Endodermal cell (in vitro differentiated cells): ENCODE results near the gene CEP76. TPM values are rescaled to one million over a fixed set of nuclear protein-coding genes. Genes with fewer than 3 reads are reported as not detected.

Source experiments
- DNase-seq: peaks from one replicate; pipeline ENCODE4 v3.0.0-alpha.2; 2017
- H3K27ac ChIP-seq: 2 replicates; pipeline ENCODE4 v1.5.1; 2013; ENCODE audit warnings: mild to moderate bottlenecking, low read depth, low read length, moderate library complexity
- H3K27me3 ChIP-seq: 2 replicates; pipeline ENCODE4 v1.6.1; 2013; ENCODE audit warnings: mild to moderate bottlenecking, low read length, moderate library complexity; ENCODE audit not compliant: insufficient read depth, control insufficient read depth, poor library complexity, severe bottlenecking
- H3K36me3 ChIP-seq: 2 replicates; pipeline ENCODE4 v1.7.0; 2013; ENCODE audit warnings: mild to moderate bottlenecking, low read length, moderate library complexity; ENCODE audit not compliant: control insufficient read depth, insufficient read depth
- H3K4me1 ChIP-seq: one replicate; pipeline ENCODE4 v1.7.0; 2013; ENCODE audit warnings: low read length; ENCODE audit not compliant: control insufficient read depth, insufficient read depth
- H3K4me3 ChIP-seq: 2 replicates; pipeline ENCODE4 v1.5.1; 2013; ENCODE audit warnings: mild to moderate bottlenecking, low read length, moderate library complexity
- H3K9ac ChIP-seq: 2 replicates; pipeline ENCODE4 v1.6.1; 2013; ENCODE audit warnings: mild to moderate bottlenecking, low read length, moderate library complexity; ENCODE audit not compliant: poor library complexity, severe bottlenecking; ENCODE audit errors: extremely low read depth
- H3K9me3 ChIP-seq: 2 replicates; pipeline ENCODE4 v1.6.1; 2013; ENCODE audit warnings: mild to moderate bottlenecking, low read length, moderate library complexity; ENCODE audit not compliant: control insufficient read depth
- H3K27ac Mint-ChIP-seq: 2 replicates; pipeline ENCODE4 v1.8.0; 2020; ENCODE audit warnings: mixed read lengths
- H3K27me3 Mint-ChIP-seq: 2 replicates; pipeline ENCODE4 v1.8.0; 2021; ENCODE audit warnings: mild to moderate bottlenecking, mixed read lengths; ENCODE audit not compliant: insufficient read depth
- H3K36me3 Mint-ChIP-seq: 2 replicates; pipeline ENCODE4 v1.8.0; 2020; ENCODE audit warnings: low read depth, mixed read lengths
- H3K4me1 Mint-ChIP-seq: 2 replicates; pipeline ENCODE4 v1.8.0; 2020; ENCODE audit warnings: mixed read lengths
- H3K4me3 Mint-ChIP-seq: 2 replicates; pipeline ENCODE4 v1.8.0; 2020; ENCODE audit warnings: mild to moderate bottlenecking, moderate library complexity, mixed read lengths
- H3K9me3 Mint-ChIP-seq: 2 replicates; pipeline ENCODE4 v1.8.0; 2020; ENCODE audit warnings: mild to moderate bottlenecking, mixed read lengths
- CTCF ChIP-seq: fragments of 200-600 bp; sonication (generic); conservative IDR thresholded peaks from 2 replicates; pipeline ENCODE4 v1.5.0; 2021; ENCODE audit warnings: antibody characterized with exemption, mild to moderate bottlenecking
- WGBS, 2 experiments: methylation state at CpG; one replicate each; pipeline versions ENCODE4 v1.1.5 to v1.1.7; 2013; ENCODE audit warnings: missing lambda C conversion rate in 2 of 2, mixed read lengths in 1 of 2; ENCODE audit not compliant: insufficient coverage in 1 of 2, insufficient read length in 1 of 2; 5-methylcytosine and 5-hydroxymethylcytosine counted together
- total RNA-seq, 2 donors: library from RNA; stranded (reverse); fragmentation: NEBNext Ultra II Directional in 1 of 2; extraction: Animal tissue kit (Norgen Biotek cat#: 25700) in 1 of 2; gene quantifications; 2 replicates in 1 of 2; 3 replicates in 1 of 2; pipeline ENCODE4 v1.2.1, GENCODE V29; 2021

CEP76 gene
- total RNA-seq, 2 donors from 2014 or later, result 17.8 to 19.2 TPM

- H3K27ac Mint-ChIP-seq, result no peak overlapping the region
These were observed 42.7 kb upstream of the CEP76 start for GRCh38 chr18:12745095-12745795.

GRCh38 chr18:12744103-12744502 lies 41.6 kb upstream of the CEP76 start:
- no peaks in the 10 kb centered on the region for H3K9me3 Mint-ChIP-seq
- H3K36me3 Mint-ChIP-seq, result no peaks in the 10 kb centered on the region
- no peaks in the 10 kb centered on the region for H3K4me1 Mint-ChIP-seq
- no peak overlapping the region for H3K27ac ChIP-seq
- no peaks in the 10 kb centered on the region for H3K4me1 ChIP-seq
- H3K9ac ChIP-seq, result no peak overlapping the region
- H3K27me3 Mint-ChIP-seq, result no peaks in the 10 kb centered on the region
- H3K27ac Mint-ChIP-seq, result no peak overlapping the region
- no peaks in the 10 kb centered on the region for H3K9me3 ChIP-seq
- no peaks in the 10 kb centered on the region for H3K36me3 ChIP-seq
- H3K27me3 ChIP-seq, result no peaks in the 10 kb centered on the region
- WGBS, 2 experiments, result 0% methylated on average over 1 of the region's 2 CpGs; no CpG with 5 or more reads in 1 of the 2 experiments
- H3K4me3 Mint-ChIP-seq, result no peak overlapping the region
- H3K4me3 ChIP-seq, result no peak overlapping the region
- TF ChIP-seq CTCF, result peak; percentile 67
- no peak for DNase-seq

More at GRCh38 chr18:12745095-12745795, 42.7 kb upstream of the CEP76 start:
- H3K27me3 ChIP-seq, result no peaks in the 10 kb centered on the region
- H3K27me3 Mint-ChIP-seq, result no peaks in the 10 kb centered on the region
- H3K4me1 ChIP-seq, result no peaks in the 10 kb centered on the region
- DNase-seq, result no peak
- no peak overlapping the region for H3K4me3 Mint-ChIP-seq
- no peaks in the 10 kb centered on the region for H3K4me1 Mint-ChIP-seq
- H3K9me3 Mint-ChIP-seq, result no peaks in the 10 kb centered on the region
- H3K4me3 ChIP-seq, result no peak overlapping the region
- H3K36me3 ChIP-seq, result no peaks in the 10 kb centered on the region
- H3K9ac ChIP-seq, result no peak overlapping the region
- no peak overlapping the region for H3K27ac ChIP-seq
- 75 to 86% methylated on average over 2 to 4 of the region's 7 CpGs for WGBS, 2 experiments
- H3K36me3 Mint-ChIP-seq, result no peaks in the 10 kb centered on the region
- no peak for TF ChIP-seq CTCF
- H3K9me3 ChIP-seq, result no peaks in the 10 kb centered on the region

GRCh38 chr18:12742453-12742852 lies 39.9 kb upstream of the CEP76 start:
- no peak overlapping the region for H3K27ac Mint-ChIP-seq
- Histone ChIP-seq H3K36me3 (no peaks in the 10 kb centered on the region), H3K27me3 (no peaks in the 10 kb centered on the region), H3K9me3 (no peaks in the 10 kb centered on the region), H3K4me1 (no peaks in the 10 kb centered on the region), H3K4me3 (no peak overlapping the region), H3K9ac (no peak overlapping the region), H3K27ac (no peak overlapping the region)
- no peaks in the 10 kb centered on the region for H3K27me3 Mint-ChIP-seq
- H3K9me3 Mint-ChIP-seq, result no peaks in the 10 kb centered on the region
- no peak for DNase-seq
- WGBS, 2 experiments, result 84 to 96% methylated on average over 4 to 5 of the region's 5 CpGs
- H3K36me3 Mint-ChIP-seq, result no peaks in the 10 kb centered on the region
- H3K4me3 Mint-ChIP-seq, result no peak overlapping the region
- no peak for TF ChIP-seq CTCF
- H3K4me1 Mint-ChIP-seq, result no peaks in the 10 kb centered on the region
